Astrocyte (in vitro differentiated cells and primary cell): ENCODE results near the gene S100A7. TPM values are rescaled to one million over a fixed set of nuclear protein-coding genes. Genes with fewer than 3 reads are reported as not detected.

ENCODE experiments used
- total RNA-seq: library from RNA; stranded (reverse); gene quantifications from 2 replicates; pipeline ENCODE4 v1.2.1, GENCODE V29; 2021

The S100A7 gene
- total RNA-seq, 1 donor from 2014 or later: not detected

Other genes starting within 250 kb of the S100A7 start
- 0.52 and 0.55 TPM in 2 replicates for gene PRR9, start 243.1 kb downstream of the S100A7 start, total RNA-seq
- not detected in 2 replicates for gene LORICRIN, start 201.0 kb downstream of the S100A7 start, total RNA-seq
- not detected in 2 replicates for gene PGLYRP3, start 147.7 kb downstream of the S100A7 start, total RNA-seq
- not detected in 2 replicates for gene PGLYRP4, start 111.8 kb downstream of the S100A7 start, total RNA-seq
- gene S100A9, start 102.8 kb downstream of the S100A7 start, total RNA-seq: 1.8 TPM in 1 of 2 replicates, not detected in the other
- not detected in 2 replicates for gene S100A12, start 85.0 kb downstream of the S100A7 start, total RNA-seq
- gene S100A8, start 69.6 kb downstream of the S100A7 start, total RNA-seq: not detected in 2 replicates
- gene S100A7A, start 44.1 kb downstream of the S100A7 start, total RNA-seq: not detected in 2 replicates
- 74.4 and 125 TPM in 2 replicates for gene S100A6, start 75.3 kb upstream of the S100A7 start, total RNA-seq
- 0.39 TPM in 1 of 2 replicates, not detected in the other for gene S100A5, start 80.3 kb upstream of the S100A7 start, total RNA-seq
- gene S100A4, start 85.2 kb upstream of the S100A7 start, total RNA-seq: 58.5 and 69.3 TPM in 2 replicates
- gene S100A3, start 88.6 kb upstream of the S100A7 start, total RNA-seq: 12.8 and 14.6 TPM in 2 replicates
- 3.0 and 3.8 TPM in 2 replicates for gene S100A2, start 105.2 kb upstream of the S100A7 start, total RNA-seq
- 48.8 and 54.4 TPM in 2 replicates for gene S100A16, start 152.5 kb upstream of the S100A7 start, total RNA-seq
- gene S100A14, start 155.7 kb upstream of the S100A7 start, total RNA-seq: 0.38 and 0.57 TPM in 2 replicates
- gene S100A13, start 166.9 kb upstream of the S100A7 start, total RNA-seq: 134 and 172 TPM in 2 replicates
- gene S100A1, start 167.8 kb upstream of the S100A7 start, total RNA-seq: 1.7 and 4.1 TPM in 2 replicates
- 46.7 and 56.4 TPM in 2 replicates for gene CHTOP, start 173.4 kb upstream of the S100A7 start, total RNA-seq
- gene SNAPIN, start 198.1 kb upstream of the S100A7 start, total RNA-seq: 27.4 and 31.3 TPM in 2 replicates
- gene ILF2, start 210.3 kb upstream of the S100A7 start, total RNA-seq: 176 and 185 TPM in 2 replicates
- gene NPR1, start 218.0 kb upstream of the S100A7 start, total RNA-seq: 0.07 and 0.11 TPM in 2 replicates